Gastroesophageal sphincter (tissue), 3 donors: ENCODE data around the gene GOLGA8B.
"Not testable (repeated sequence)": the region's sequence is repeated elsewhere in the genome, so short reads cannot be mapped to it uniquely, and the experiment has no call there.

Experiments used
- EP300 ChIP-seq: sonication (generic); formaldehyde crosslinking; IDR thresholded peaks from one replicate; pipeline ENCODE4 v1.6.1; 2017; ENCODE audit warnings: antibody characterized with exemption, mild to moderate bottlenecking
- POLR2A ChIP-seq, 2 donors: fragments of 450-650 bp; IDR thresholded peaks; one replicate each; pipeline ENCODE4 v1.6.1; 2017; ENCODE audit warnings: antibody characterized with exemption in 2 of 2, mild to moderate bottlenecking in 2 of 2, moderate library complexity in 1 of 2
- POLR2AphosphoS5 ChIP-seq: sonication (generic); formaldehyde crosslinking; IDR thresholded peaks from one replicate; pipeline ENCODE4 v1.6.1; 2017; ENCODE audit warnings: antibody characterized with exemption
- TF ChIP-seq, protein P1 (sequence below), 4 experiments: fragments of 200-600 bp in 2 of 4; fragments of 450-650 bp in 2 of 4; sonication (generic) in 1 of 4; IDR thresholded peaks; one replicate each; pipeline ENCODE4 v1.5.1; 2017 to 2019; ENCODE audit warnings: antibody characterized with exemption in 4 of 4, mild to moderate bottlenecking in 2 of 4, moderate library complexity in 2 of 4

DNA sequence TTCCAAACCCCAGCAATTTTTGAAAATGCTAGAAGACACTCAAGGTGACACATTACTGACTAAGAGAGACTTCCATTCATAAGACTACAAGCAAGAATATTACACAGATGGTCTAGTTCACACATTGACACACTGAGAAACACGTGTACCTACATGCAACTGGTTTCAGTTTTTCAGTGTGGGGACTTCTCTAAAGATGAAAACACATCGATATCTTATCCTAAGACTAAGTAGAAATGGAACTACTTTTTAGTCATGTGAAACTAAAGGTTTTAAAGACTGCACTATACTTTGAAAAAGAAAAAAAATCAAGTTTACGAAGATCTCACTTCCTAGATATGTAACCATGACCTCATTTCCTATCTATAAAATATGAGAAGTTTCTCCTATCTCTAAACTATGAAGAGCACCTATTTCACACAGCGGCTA, 34.1 kb downstream of the GOLGA8B start:
- TF ChIP-seq, protein P1, sequence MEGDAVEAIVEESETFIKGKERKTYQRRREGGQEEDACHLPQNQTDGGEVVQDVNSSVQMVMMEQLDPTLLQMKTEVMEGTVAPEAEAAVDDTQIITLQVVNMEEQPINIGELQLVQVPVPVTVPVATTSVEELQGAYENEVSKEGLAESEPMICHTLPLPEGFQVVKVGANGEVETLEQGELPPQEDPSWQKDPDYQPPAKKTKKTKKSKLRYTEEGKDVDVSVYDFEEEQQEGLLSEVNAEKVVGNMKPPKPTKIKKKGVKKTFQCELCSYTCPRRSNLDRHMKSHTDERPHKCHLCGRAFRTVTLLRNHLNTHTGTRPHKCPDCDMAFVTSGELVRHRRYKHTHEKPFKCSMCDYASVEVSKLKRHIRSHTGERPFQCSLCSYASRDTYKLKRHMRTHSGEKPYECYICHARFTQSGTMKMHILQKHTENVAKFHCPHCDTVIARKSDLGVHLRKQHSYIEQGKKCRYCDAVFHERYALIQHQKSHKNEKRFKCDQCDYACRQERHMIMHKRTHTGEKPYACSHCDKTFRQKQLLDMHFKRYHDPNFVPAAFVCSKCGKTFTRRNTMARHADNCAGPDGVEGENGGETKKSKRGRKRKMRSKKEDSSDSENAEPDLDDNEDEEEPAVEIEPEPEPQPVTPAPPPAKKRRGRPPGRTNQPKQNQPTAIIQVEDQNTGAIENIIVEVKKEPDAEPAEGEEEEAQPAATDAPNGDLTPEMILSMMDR (IDR thresholded peaks at IDR 0.05) = not testable (repeated sequence)
- TF ChIP-seq EP300; POLR2A (IDR thresholded peaks at IDR 0.05); POLR2AphosphoS5: not testable (repeated sequence)
